HFFc6 (cell line): Measurements from ENCODE around the gene KCTD10. TPM values are rescaled to one million over a fixed set of nuclear protein-coding genes. Genes with fewer than 3 reads are reported as not detected.
"Not testable (repeated sequence)": the region's sequence is repeated elsewhere in the genome, so short reads cannot be mapped to it uniquely, and the experiment has no call there.

Source experiments
- DNase-seq: peaks from one replicate; pipeline ENCODE4 v3.0.0-alpha.2; 2018
- H3K27ac Mint-ChIP-seq: 2 replicates; pipeline ENCODE4 v1.8.0; 2020; ENCODE audit warnings: mild to moderate bottlenecking, mixed read lengths
- H3K27me3 Mint-ChIP-seq: 2 replicates; pipeline ENCODE4 v1.8.0; 2021; ENCODE audit warnings: mild to moderate bottlenecking, moderate library complexity, mixed read lengths; ENCODE audit not compliant: insufficient read depth
- H3K36me3 Mint-ChIP-seq: 2 replicates; pipeline ENCODE4 v1.8.0; 2021; ENCODE audit warnings: low read depth, mixed read lengths
- H3K4me1 Mint-ChIP-seq: 2 replicates; pipeline ENCODE4 v1.8.0; 2020; ENCODE audit warnings: low read depth, mixed read lengths
- H3K4me3 Mint-ChIP-seq: 2 replicates; pipeline ENCODE4 v1.8.0; 2020; ENCODE audit warnings: mild to moderate bottlenecking, moderate library complexity, mixed read lengths
- H3K9me3 Mint-ChIP-seq: 2 replicates; pipeline ENCODE4 v1.8.0; 2020; ENCODE audit warnings: mild to moderate bottlenecking, mixed read lengths
- total RNA-seq, 6 experiments: library from RNA; stranded (reverse); fragmentation: NEBNext Ultra II Directional; extraction: Animal tissue kit (Norgen Biotek cat#: 25700); gene quantifications; 2 replicates in 1 of 6; 3 replicates in 5 of 6; pipeline ENCODE4 v1.2.3, GENCODE V29; 2021
- TF ChIP-seq, protein P1 (sequence below): fragments of 200-600 bp; sonication (generic); IDR thresholded peaks from 2 replicates; pipeline ENCODE4 v1.5.0; 2021; ENCODE audit warnings: antibody characterized with exemption, mild to moderate bottlenecking

KCTD10 gene
- total RNA-seq, 6 experiments from 2014 or later, result 127 to 145 (median 134) TPM

DNA sequence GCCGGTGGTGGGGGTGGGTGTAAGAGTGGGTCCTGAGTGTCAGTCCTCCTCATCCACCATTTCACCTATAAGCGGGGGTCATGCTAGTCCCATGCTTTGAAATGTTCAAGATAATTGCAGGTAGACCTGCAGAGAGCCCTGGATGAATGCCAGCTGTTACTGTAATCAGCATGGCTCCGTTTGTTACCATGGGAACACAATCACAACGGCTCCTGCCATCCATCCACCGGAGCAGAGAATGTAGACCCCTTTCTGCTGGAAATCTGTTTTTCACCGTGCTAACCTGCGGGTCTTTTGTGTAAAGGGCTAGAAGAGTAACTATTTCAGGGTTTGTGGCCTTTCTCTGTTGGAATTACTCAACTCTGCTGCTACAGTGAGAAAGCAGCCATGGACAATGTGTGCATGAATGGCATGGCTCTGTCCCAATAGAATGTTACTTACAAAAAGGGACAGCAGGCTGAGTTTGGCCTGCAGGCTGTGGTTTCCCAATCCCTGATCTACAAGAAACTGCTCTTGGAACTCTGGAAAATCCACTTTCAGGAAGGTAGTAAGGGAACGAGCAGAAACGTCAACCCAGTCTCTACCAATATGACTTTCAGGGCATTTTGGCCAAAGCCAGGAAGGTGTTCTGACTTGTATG lies 36.1 kb downstream of the KCTD10 start:
- H3K27ac Mint-ChIP-seq, result no peak overlapping the region
- H3K9me3 Mint-ChIP-seq, result no peaks in the 10 kb centered on the region
- TF ChIP-seq, protein P1, sequence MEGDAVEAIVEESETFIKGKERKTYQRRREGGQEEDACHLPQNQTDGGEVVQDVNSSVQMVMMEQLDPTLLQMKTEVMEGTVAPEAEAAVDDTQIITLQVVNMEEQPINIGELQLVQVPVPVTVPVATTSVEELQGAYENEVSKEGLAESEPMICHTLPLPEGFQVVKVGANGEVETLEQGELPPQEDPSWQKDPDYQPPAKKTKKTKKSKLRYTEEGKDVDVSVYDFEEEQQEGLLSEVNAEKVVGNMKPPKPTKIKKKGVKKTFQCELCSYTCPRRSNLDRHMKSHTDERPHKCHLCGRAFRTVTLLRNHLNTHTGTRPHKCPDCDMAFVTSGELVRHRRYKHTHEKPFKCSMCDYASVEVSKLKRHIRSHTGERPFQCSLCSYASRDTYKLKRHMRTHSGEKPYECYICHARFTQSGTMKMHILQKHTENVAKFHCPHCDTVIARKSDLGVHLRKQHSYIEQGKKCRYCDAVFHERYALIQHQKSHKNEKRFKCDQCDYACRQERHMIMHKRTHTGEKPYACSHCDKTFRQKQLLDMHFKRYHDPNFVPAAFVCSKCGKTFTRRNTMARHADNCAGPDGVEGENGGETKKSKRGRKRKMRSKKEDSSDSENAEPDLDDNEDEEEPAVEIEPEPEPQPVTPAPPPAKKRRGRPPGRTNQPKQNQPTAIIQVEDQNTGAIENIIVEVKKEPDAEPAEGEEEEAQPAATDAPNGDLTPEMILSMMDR, result no peak
- DNase-seq, result no peak
- H3K4me1 Mint-ChIP-seq, result peaks cover 28% of the 10 kb centered on the region
- H3K4me3 Mint-ChIP-seq, result no peak overlapping the region
- H3K36me3 Mint-ChIP-seq, result peaks cover 25% of the 10 kb centered on the region
- peaks cover 3% of the 10 kb centered on the region; the same call in 1 of the 2 replicates for H3K27me3 Mint-ChIP-seq

DNA sequence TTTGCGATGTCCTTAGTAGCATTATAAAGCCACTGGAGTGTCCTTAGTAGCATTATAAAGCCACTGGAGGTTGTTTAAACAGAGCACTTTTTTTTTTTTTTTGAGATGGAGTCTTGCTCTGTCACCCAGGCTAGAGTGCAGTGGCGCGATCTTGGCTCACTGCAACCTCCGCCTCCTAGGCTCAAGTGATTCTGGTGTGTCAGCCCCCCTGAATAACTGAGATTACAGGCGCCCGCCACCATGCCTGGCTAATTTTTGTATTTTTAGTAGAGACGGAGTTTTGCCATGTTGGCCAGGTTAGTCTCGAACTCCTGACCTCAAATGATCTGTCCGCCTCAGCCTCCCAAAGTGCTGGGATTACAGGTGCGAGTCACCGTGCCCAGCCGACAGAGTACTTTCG lies 37.1 kb downstream of the KCTD10 start:
- Mint-ChIP-seq H3K4me1 (peaks cover 18% of the 10 kb centered on the region), H3K36me3 (peaks cover 16% of the 10 kb centered on the region)
- H3K9me3 Mint-ChIP-seq, H3K27ac Mint-ChIP-seq, H3K27me3 Mint-ChIP-seq, H3K4me3 Mint-ChIP-seq, DNase-seq: not testable (repeated sequence)

DNA sequence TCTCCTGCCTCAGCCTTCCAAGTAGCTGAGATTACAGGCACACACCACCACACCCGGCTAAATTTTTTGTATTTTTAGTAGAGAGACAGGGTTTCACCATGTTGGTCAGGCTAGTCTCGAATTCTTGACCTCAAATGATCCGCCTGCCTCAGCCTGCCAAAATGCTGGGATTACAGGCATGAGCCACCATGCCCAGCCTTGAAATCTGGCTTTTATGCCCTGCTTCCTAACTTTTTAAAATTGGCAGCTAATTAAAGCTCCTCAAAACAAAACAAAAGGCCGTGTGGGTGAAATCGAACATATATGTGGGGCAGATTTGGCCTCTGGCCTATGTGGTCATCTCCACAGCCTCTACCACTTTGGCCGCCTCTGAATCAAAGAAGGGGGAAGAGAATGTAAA lies 37.9 kb downstream of the KCTD10 start:
- Mint-ChIP-seq H3K9me3 (no peaks in the 10 kb centered on the region), H3K27me3 (peaks cover 6% of the 10 kb centered on the region; the same call in 1 of the 2 replicates), H3K4me1 (peaks cover 10% of the 10 kb centered on the region), H3K27ac (no peak overlapping the region), H3K36me3 (peaks cover 9% of the 10 kb centered on the region; the same call in 1 of the 2 replicates), H3K4me3 (no peak overlapping the region)
- TF ChIP-seq, protein P1, result no peak
- DNase-seq, result no peak

DNA sequence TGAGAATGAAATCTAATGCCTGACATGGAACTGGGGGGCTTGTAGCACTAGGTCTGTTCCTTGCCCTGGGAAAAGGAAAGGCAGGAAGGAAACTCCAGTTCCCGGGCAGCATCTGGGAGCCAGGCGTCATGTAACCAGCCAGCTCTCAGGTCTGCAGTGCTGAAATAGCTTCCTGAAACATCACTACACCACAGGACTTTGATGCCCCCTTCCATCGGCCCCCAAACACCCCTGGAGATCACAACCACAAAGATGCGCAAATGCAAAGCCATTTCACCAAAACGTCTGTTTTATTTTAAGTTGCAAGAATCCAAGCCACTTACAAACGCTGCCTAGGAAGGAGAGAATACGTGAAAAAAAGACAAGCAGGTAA lies 40.9 kb downstream of the KCTD10 start:
- Mint-ChIP-seq H3K4me1 (0 out of 2 replicates have a peak, but pooled peaks cover 6% of the 10 kb centered on the region), H3K27ac (no peak overlapping the region), H3K36me3 (peaks cover 4% of the 10 kb centered on the region; the same call in 1 of the 2 replicates), H3K9me3 (no peaks in the 10 kb centered on the region), H3K4me3 (no peak overlapping the region), H3K27me3 (peaks cover 6% of the 10 kb centered on the region)
- DNase-seq, result no peak
- TF ChIP-seq, protein P1, result no peak

DNA sequence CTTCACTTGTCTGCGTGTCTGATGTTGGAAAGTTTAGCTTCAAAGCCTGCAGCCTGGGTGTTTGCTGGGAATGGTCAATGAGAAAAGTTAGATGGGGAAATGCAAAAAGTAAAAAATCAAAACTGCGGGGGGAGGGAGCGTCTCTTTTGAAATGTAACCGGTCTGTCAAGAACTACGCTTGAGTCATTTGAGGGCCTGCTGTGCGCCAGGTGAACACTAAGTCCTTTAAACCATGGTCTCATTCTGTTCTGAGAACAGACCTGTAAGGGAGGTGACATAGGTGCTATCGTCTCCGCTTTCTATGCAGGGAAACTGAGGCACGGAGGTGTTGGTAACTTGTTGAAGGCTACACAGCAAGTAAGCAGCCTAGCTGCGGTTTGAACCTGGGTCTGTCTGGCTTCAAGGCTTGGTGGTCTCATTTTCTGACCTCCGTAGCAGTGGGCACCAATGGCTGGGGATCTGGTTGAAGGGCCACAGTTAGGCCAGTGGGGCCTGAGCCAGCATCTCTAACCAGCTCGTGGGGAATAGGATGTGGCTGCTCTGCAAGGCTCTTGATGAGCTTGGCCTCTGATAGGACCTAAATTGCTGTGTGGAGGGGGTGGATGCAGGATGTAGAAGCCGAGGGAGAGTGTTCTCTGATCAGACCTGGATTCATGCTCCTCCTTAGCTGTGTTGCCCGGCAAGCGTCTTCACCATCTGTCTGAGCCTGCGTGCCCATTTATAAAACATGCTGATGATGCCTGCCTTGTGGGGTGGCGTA lies 41.5 kb downstream of the KCTD10 start:
- TF ChIP-seq, protein P1, result no peak
- Mint-ChIP-seq H3K36me3 (peaks cover 4% of the 10 kb centered on the region; the same call in 1 of the 2 replicates), H3K27me3 (peaks cover 6% of the 10 kb centered on the region), H3K9me3 (no peaks in the 10 kb centered on the region), H3K4me3 (no peak overlapping the region), H3K27ac (no peak overlapping the region), H3K4me1 (0 out of 2 replicates have a peak, but pooled peaks cover 6% of the 10 kb centered on the region)
- DNase-seq, result no peak

DNA sequence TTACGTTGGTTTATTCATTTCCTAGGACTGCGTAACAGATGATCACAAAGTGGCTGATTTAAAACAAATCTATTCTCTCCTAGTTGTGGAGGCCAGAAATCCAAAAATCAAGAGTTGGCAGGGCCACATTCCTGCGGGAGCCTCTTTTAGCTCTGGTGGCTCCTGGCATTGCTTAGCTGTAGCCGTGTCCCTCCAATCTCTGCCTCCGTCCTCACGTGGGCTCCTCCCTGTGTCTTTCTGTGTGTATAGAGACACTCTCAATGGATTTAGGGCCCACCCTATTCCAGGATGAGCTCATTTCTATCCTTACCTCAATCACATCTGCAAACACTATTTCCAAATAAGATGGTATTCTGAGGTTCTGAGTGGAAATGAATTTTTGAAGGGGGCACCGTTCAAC lies 42.5 kb downstream of the KCTD10 start:
- peaks cover 4% of the 10 kb centered on the region; the same call in 1 of the 2 replicates for H3K36me3 Mint-ChIP-seq
- H3K27me3 Mint-ChIP-seq, result peaks cover 6% of the 10 kb centered on the region
- no peaks in the 10 kb centered on the region for H3K4me1 Mint-ChIP-seq
- no peak for DNase-seq
- no peak overlapping the region for H3K4me3 Mint-ChIP-seq
- TF ChIP-seq, protein P1, result no peak
- no peaks in the 10 kb centered on the region for H3K9me3 Mint-ChIP-seq
- H3K27ac Mint-ChIP-seq, result no peak overlapping the region
